Right atrium auricular region (tissue), 2 donors: ENCODE data around the gene KRTAP10-10. TPM values are rescaled to one million over a fixed set of nuclear protein-coding genes. Genes with fewer than 3 reads are reported as not detected.

Experiments
- DNase-seq: peaks from one replicate; pipeline ENCODE4 v3.0.0-alpha.2; 2019; ENCODE audit warnings: low spot score
- H3K27ac ChIP-seq, 2 donors: fragments of 200-600 bp; sonication (generic); 1 replicate in 1 of 2; 2 replicates in 1 of 2; pipeline ENCODE4 v1.5.1; 2016 to 2019
- H3K27me3 ChIP-seq, 2 donors: fragments of 200-600 bp; sonication (generic); one replicate each; pipeline versions ENCODE4 v1.5.1 to v1.6.0; 2017 to 2019
- H3K36me3 ChIP-seq: fragments of 200-600 bp; sonication (generic); one replicate; pipeline ENCODE4 v1.5.1; 2016
- H3K4me1 ChIP-seq, 2 donors: fragments of 200-600 bp; sonication (generic); one replicate each; pipeline versions ENCODE4 v1.5.1 to v1.6.0; 2017 to 2019
- H3K4me3 ChIP-seq, 2 donors: fragments of 200-600 bp; sonication (generic); 1 replicate in 1 of 2; 2 replicates in 1 of 2; pipeline ENCODE4 v1.5.1; 2017 to 2019; ENCODE audit warnings: mild to moderate bottlenecking in 1 of 2, moderate library complexity in 1 of 2
- H3K9me3 ChIP-seq, 2 donors: fragments of 200-600 bp; sonication (generic); one replicate each; pipeline ENCODE4 v1.5.1; 2019
- total RNA-seq, 2 donors: library from RNA; depleted of rRNA; stranded (reverse); fragments of >200 nt; gene quantifications; one replicate each; pipeline ENCODE4 v1.1.0, GENCODE V29; 2016
- TF ChIP-seq, protein P1 (sequence below), 2 donors: fragments of 200-600 bp; sonication (generic); IDR thresholded peaks; one replicate each; pipeline ENCODE4 v1.5.1; 2019; ENCODE audit warnings: antibody characterized with exemption in 2 of 2

Gene KRTAP10-10
- total RNA-seq, 2 donors from 2014 or later = not detected

DNA sequence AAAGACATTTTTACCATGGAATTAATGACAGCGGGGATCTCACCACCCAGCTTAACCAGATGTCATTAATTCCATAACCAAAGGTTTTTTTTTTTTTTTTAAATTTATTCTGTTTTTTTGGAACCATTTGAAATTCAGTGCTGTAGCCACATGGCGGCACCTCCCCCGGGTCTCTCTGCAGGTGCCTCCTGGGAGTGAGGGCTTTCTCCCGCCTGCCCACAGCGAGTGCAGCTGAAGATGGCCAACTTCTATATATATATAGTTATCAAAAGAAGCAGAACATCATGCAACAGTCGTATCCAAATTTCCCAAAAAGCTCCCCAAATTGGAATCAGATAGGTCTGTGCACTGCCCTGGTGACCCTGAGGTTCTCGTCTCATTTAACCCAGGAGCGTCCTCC is 21.7 kb upstream of the KRTAP10-10 start:
- no peaks in the 10 kb centered on the region for H3K36me3 ChIP-seq
- DNase-seq = peak; percentile 30
- H3K27ac ChIP-seq = no peak overlapping the region
- peaks cover 0 to under 1% of the 10 kb centered on the region in 2 donors for H3K9me3 ChIP-seq
- TF ChIP-seq, protein P1, sequence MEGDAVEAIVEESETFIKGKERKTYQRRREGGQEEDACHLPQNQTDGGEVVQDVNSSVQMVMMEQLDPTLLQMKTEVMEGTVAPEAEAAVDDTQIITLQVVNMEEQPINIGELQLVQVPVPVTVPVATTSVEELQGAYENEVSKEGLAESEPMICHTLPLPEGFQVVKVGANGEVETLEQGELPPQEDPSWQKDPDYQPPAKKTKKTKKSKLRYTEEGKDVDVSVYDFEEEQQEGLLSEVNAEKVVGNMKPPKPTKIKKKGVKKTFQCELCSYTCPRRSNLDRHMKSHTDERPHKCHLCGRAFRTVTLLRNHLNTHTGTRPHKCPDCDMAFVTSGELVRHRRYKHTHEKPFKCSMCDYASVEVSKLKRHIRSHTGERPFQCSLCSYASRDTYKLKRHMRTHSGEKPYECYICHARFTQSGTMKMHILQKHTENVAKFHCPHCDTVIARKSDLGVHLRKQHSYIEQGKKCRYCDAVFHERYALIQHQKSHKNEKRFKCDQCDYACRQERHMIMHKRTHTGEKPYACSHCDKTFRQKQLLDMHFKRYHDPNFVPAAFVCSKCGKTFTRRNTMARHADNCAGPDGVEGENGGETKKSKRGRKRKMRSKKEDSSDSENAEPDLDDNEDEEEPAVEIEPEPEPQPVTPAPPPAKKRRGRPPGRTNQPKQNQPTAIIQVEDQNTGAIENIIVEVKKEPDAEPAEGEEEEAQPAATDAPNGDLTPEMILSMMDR (IDR thresholded peaks at IDR 0.05) = no peak
- H3K4me3 ChIP-seq = no peak overlapping the region
- H3K4me1 ChIP-seq = no peaks in the 10 kb centered on the region
- no peaks in the 10 kb centered on the region for H3K27me3 ChIP-seq

DNA sequence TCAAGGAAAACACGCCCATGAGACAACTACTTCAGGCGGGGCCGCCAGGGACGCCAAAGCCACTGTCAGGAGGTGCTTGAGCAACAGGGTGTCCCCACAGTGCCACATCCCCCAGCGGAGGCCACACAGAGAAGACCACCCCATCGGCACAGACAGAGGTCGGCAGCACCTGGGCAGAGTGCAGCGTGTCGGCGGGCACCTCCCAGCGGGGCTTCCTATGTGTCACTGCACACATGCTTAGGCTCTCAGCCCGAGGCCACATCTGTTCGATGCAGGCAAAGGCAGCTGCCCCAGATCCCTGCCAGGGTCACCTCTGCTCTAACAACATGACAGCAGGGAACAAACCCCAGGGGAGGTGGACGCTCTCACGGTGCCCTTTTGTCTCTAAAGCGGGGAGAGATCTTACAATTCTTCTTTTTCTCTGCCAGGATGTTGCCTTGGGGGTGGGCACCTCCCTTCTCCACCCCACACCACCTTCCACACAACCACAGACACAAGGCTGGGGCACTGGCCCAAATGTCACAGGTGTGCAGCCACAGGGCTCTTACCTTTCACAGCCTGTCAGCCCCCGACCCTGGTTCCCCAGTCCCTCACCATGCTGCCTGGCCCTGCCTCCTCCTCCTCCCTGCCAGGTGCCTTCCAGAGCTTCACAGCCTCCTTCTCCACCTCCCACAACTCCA is 21.1 kb upstream of the KRTAP10-10 start:
- Histone ChIP-seq H3K4me3 (no peak overlapping the region), H3K4me1 (no peaks in the 10 kb centered on the region), H3K9me3 (no peaks in the 10 kb centered on the region), H3K36me3 (no peaks in the 10 kb centered on the region), H3K27me3 (no peaks in the 10 kb centered on the region), H3K27ac (no peak overlapping the region)
- DNase-seq = peak; percentile 34
- TF ChIP-seq, protein P1 (IDR thresholded peaks at IDR 0.05) = no peak

DNA sequence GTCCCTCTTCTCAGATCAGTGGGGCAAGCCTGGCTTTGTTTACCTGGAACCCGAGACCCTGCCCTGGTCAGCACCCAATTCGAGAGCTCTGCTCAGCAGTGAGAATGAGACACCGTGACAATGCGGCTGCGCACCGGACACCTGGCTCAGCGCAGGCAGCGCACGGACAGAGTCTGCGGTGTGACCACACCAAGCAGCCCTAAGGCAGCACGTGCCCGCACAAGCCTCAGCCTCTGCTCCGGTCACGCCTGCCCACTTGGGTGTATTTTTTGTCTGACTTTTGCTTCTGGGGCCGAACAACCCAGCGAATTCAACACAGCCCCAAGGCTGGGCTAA is 20.6 kb upstream of the KRTAP10-10 start:
- DNase-seq = peak; percentile 26
- TF ChIP-seq, protein P1 (IDR thresholded peaks at IDR 0.05) = no peak
- no peaks in the 10 kb centered on the region for H3K9me3 ChIP-seq
- no peaks in the 10 kb centered on the region for H3K36me3 ChIP-seq
- H3K4me1 ChIP-seq = no peaks in the 10 kb centered on the region
- H3K4me3 ChIP-seq = no peak overlapping the region
- no peak overlapping the region for H3K27ac ChIP-seq
- no peaks in the 10 kb centered on the region for H3K27me3 ChIP-seq

DNA sequence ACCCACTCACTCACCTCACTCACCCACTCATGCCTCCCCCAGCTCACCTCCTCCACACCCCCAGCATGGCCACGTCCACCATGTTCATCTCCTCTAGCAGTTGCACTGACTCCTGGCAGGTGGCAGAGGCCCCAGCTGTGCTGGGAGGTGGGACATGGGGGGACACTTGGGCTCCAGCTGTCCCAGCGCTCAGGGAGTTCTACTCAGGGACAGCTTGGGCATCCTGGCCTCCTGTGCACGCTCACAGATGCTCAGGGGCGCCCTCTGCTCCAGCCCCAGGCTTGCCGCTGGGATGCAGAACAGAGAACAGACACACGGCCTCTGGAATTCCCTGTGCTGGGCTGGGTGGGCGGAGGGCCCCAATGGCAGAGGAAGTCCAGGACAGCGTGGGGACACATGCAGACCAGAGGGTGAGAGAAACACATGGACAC is 20.1 kb upstream of the KRTAP10-10 start:
- TF ChIP-seq, protein P1 (IDR thresholded peaks at IDR 0.05) = no peak
- H3K4me3 ChIP-seq = no peak overlapping the region
- H3K36me3 ChIP-seq = no peaks in the 10 kb centered on the region
- H3K4me1 ChIP-seq = no peaks in the 10 kb centered on the region
- DNase-seq = peak; percentile 53
- no peak overlapping the region for H3K27ac ChIP-seq
- no peaks in the 10 kb centered on the region for H3K27me3 ChIP-seq
- no peaks in the 10 kb centered on the region for H3K9me3 ChIP-seq

DNA sequence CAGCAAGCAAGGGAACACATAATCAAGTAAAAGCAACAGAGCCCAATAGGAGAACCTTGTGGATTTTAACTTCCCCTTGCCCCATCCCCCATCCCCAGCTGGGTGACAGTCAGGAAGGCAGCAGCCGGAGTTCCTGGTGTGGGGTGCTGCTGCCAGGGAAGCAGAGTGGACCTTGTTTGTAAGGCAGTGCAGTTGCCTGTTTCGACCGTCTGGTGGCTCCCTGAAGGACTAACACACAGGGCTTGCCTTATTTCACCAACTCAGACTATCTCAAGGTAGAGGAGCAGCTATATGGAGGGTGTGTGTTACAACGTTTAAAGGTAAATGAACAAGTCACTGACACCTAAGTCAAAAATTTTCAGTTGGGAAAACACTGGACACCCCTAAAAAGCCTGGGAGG is 18.7 kb upstream of the KRTAP10-10 start:
- TF ChIP-seq, protein P1 (IDR thresholded peaks at IDR 0.05) = peak in 1 of 2 donors; percentile 37
- Histone ChIP-seq H3K36me3 (no peaks in the 10 kb centered on the region), H3K27ac (no peak overlapping the region), H3K4me1 (no peaks in the 10 kb centered on the region), H3K4me3 (no peak overlapping the region), H3K9me3 (peaks cover 0 to 6% of the 10 kb centered on the region in 2 donors), H3K27me3 (no peaks in the 10 kb centered on the region)
- peak; percentile 58 for DNase-seq

DNA sequence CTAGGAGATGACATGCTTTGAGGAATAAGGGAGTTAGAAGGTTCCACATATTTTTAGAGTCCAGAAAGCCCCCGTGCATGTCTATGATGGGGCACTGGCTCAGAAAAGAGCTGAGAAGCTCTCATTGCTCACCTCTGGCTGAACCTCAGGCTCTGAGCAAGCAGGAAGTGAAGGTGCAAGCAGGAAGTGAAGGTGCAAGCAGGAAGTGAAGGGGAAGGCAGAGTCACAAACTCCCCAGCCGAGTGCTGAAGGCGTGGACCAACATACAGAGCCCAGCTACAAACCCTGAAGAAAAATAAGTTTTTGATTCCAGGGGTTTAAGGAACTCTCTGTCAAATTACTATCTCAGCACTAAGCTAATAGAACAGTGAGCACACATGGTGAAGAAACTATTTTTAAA is 18.2 kb upstream of the KRTAP10-10 start:
- Histone ChIP-seq H3K4me1 (no peaks in the 10 kb centered on the region), H3K4me3 (no peak overlapping the region), H3K36me3 (no peaks in the 10 kb centered on the region), H3K27ac (no peak overlapping the region), H3K9me3 (peaks cover 0 to 10% of the 10 kb centered on the region in 2 donors), H3K27me3 (no peaks in the 10 kb centered on the region)
- DNase-seq = peak; percentile 36
- TF ChIP-seq, protein P1 (IDR thresholded peaks at IDR 0.05) = no peak
